NCI-H2227 treated with DMSO at 0.1 percent for 48 hours (cell line): ENCODE results near the gene C1QA.
"Not testable (repeated sequence)": the region's sequence is repeated elsewhere in the genome, so short reads cannot be mapped to it uniquely, and the experiment has no call there.

Experiments used
- DNase-seq: peaks from one replicate; lab custom pipeline; 2025; lab: John Stamatoyannopoulos, UW

C1QA gene

DNA sequence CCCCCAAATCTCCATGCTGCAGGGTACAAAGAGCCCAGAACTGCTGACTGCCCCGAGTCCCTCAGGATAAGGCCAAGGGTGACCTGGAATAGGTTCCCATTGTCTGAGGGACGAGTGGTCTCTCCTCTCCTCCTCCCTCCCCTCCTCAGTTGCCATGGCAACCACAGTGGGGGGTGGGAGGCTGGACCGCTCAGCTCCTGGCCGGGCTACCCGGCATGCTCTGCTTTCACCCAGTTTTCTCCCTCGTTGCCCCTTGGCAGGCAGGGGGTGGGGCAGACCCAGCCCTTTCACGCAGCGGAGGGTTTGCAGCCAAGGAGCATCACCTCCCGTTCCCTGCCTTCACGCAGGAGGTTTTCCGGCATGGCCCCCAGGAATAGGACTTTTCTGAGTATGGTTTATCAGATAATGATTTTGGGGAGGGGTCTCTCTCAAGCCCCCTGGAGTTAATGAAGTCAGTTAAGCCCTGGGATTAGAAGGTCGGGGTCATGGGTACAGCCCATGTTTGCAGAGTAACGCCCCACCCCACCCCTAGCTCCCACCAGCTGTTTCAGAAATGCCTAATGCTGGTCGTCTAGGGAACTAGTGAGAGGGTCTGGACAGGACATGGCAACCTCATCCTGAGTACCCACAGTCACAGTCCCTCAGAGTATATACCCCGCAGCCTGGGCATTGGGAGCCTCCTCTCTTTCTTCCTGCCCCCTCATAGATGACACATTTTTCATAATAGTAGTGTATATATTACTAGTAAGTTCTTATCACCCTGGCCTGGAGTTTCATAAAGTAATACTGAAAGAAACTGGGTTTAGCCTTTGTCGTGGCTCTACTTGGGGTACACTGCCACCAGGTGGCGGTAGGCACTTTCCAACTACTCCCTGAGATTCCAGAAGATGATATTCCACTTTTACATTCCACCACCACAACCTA lies 37.3 kb downstream of the C1QA start:
- peak; percentile 80 for DNase-seq

DNA sequence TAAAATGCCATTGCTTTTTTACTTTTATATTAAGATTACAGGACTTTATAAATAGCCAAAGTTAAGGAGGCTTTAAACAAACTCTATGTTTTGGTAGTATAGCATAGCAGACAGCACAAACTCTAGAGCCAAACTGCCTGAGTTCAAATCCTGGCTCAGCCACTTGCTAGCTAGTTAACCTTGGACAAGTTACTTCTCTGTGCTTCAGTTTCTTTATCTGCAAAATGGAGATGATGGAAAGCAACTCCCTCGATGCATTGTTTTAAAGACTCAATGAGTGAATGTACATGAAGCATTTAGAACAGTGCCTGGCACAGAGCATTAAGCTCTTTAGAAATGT lies 38.0 kb downstream of the C1QA start:
- DNase-seq, result no peak

GRCh38 chr1:22676151-22676550 lies 39.7 kb downstream of the C1QA start:
- not testable (repeated sequence) for DNase-seq

GRCh38 chr1:22676916-22677583 lies 40.6 kb downstream of the C1QA start:
- no peak for DNase-seq

DNA sequence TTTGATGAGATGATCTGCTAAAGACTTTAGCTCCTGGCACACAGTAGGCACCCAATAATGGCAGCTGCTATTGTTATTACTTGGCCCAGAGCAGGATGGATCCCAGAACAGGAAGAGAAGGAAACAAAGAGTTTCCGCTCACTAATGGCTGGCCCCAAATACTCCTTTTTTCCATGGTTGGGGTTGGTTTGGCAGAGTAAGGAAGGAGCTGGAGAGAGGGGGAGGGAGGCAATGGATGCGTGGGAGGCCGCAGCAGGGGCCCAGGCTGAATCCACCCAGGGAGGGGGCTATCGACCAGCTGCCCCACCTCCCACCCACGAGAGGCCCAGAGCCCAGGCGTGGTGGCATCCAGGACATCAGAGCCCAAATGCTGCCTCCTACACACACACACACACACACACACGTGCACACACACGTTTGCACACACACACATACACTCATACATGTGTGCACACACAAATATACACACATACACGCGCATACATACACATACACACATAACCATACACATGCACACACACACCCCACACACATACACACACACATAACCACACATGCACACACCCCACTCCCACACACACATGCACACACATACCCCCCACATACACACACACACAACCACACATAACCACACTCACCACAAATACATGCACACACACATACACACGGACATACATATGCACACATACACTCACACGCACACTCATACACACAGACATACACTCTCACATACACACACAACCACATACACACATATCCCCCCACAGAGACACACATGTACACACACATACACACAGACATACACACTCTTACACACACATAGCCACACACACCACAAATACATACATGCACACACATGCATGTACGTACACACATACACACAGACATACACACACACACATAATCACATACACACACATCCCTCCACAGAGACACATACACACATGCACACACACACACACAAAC lies 41.8 kb downstream of the C1QA start:
- DNase-seq, result no peak

- DNase-seq, result no peak
Observed at GRCh38 chr1:22680726-22681125, 44.3 kb downstream of the C1QA start.

- DNase-seq, result no peak
Observed at GRCh38 chr1:22681556-22682276, 45.3 kb downstream of the C1QA start.

DNA sequence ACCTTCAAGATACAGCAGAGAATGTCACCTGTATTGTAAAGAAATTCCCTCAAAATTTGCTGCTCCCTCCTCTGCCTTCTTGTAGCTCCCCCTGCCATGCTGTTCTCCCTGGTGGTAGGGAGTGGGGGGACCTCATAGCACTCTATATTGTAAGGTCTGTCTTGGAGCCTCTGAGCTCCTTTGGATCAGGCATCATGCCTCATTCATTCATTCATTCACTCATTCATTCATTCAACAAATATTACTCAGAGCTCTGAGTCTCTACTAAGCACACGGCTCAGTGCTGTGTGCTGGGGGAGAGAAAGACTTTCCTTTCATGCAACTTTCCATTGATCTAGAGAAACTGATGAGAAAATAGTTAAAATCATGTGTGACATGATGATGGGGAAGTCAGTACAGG lies 47.1 kb downstream of the C1QA start:
- no peak for DNase-seq

GRCh38 chr1:22685591-22686059 lies 49.2 kb downstream of the C1QA start:
- DNase-seq, result no peak

GRCh38 chr1:22687191-22687590 lies 50.8 kb downstream of the C1QA start:
- no peak for DNase-seq

DNA sequence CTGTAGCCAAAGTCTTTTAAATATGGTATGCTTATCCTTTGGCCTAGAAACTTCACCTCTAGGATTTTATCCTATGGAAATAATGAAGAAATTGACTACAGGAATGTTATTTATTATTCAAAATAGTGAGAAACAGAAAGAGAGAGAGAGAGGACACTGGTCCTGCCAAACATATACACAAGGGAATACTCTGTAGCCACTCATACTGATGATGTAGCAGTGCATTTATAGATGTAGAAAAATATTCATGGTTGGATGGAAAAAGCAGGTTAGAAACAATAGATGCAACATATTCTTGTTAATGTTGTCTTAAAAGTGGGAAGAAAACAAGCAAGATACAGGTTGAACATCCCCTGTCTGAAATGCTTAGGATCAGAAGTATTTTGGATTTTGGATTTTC lies 52.0 kb downstream of the C1QA start:
- DNase-seq, result no peak
